Liver (tissue), 9 donors: ENCODE measurements around the gene KCNN3. TPM values are rescaled to one million over a fixed set of nuclear protein-coding genes. Genes with fewer than 3 reads are reported as not detected.

Source experiments
- DNase-seq: peaks from one replicate; pipeline ENCODE4 v3.0.0-alpha.2; 2017; ENCODE audit warnings: low spot score
- H3K27ac ChIP-seq, 2 donors: one replicate each; pipeline ENCODE4 v1.7.0; 2013; ENCODE audit warnings: inconsistent platforms in 2 of 2, low read length in 2 of 2, control low read depth in 1 of 2, low read depth in 1 of 2, mild to moderate bottlenecking in 1 of 2
- H3K27me3 ChIP-seq, 4 donors: one replicate each; pipeline versions ENCODE4 v1.6.1 to v1.7.0; 2013; ENCODE audit warnings: low read length in 3 of 4, inconsistent platforms in 1 of 4, mild to moderate bottlenecking in 1 of 4, moderate library complexity in 1 of 4; ENCODE audit not compliant: control insufficient read depth in 4 of 4, insufficient read depth in 4 of 4
- H3K36me3 ChIP-seq, 4 donors: one replicate each; pipeline versions ENCODE4 v1.6.1 to v1.7.0; 2013; ENCODE audit warnings: low read length in 3 of 4, mild to moderate bottlenecking in 3 of 4, low read depth in 1 of 4, moderate library complexity in 1 of 4; ENCODE audit not compliant: control insufficient read depth in 4 of 4, insufficient read depth in 3 of 4
- H3K4me1 ChIP-seq, 4 donors: one replicate each; pipeline versions ENCODE4 v1.6.1 to v1.7.0; 2013; ENCODE audit warnings: low read length in 3 of 4, mild to moderate bottlenecking in 3 of 4, moderate library complexity in 1 of 4; ENCODE audit not compliant: control insufficient read depth in 4 of 4, insufficient read depth in 4 of 4
- H3K4me3 ChIP-seq, 3 donors: one replicate each; pipeline versions ENCODE4 v1.6.1 to v1.7.0; 2013; ENCODE audit warnings: low read length in 3 of 3, control low read depth in 1 of 3, low read depth in 1 of 3, mild to moderate bottlenecking in 1 of 3
- H3K9ac ChIP-seq, 2 donors: one replicate each; pipeline ENCODE4 v1.7.0; 2013; ENCODE audit warnings: low read length in 2 of 2, mild to moderate bottlenecking in 2 of 2, moderate library complexity in 2 of 2, control low read depth in 1 of 2, low read depth in 1 of 2
- H3K9me3 ChIP-seq, 4 donors: one replicate each; pipeline versions ENCODE4 v1.6.1 to v1.7.0; 2013; ENCODE audit warnings: low read length in 3 of 4; ENCODE audit not compliant: control insufficient read depth in 4 of 4
- ATF3 ChIP-seq: IDR thresholded peaks from 2 replicates; pipeline ENCODE4 v1.6.1; 2016; ENCODE audit warnings: antibody characterized with exemption
- CTCF ChIP-seq: fragments of 150-350 bp; IDR thresholded peaks from 2 replicates; pipeline ENCODE4 v1.5.1; 2017; ENCODE audit warnings: improper control_type of control experiment, low read depth, low read length; ENCODE audit not compliant: missing input control
- EGR1 ChIP-seq, 2 donors: IDR thresholded peaks; 2 replicates each; pipeline ENCODE4 v1.6.1; 2016 to 2018; ENCODE audit warnings: antibody characterized with exemption in 2 of 2, low read depth in 2 of 2
- FOXA1 ChIP-seq: IDR thresholded peaks from 2 replicates; pipeline ENCODE4 v1.6.1; 2016; ENCODE audit warnings: antibody characterized with exemption
- FOXA2 ChIP-seq: IDR thresholded peaks from 2 replicates; pipeline ENCODE4 v1.6.1; 2016; ENCODE audit warnings: antibody characterized with exemption
- GABPA ChIP-seq, 2 donors: IDR thresholded peaks in 1 of 2; conservative IDR thresholded peaks in 1 of 2; 2 replicates each; pipeline ENCODE4 v1.6.1; 2016; ENCODE audit warnings: antibody characterized with exemption in 2 of 2, mild to moderate bottlenecking in 1 of 2, moderate library complexity in 1 of 2
- HNF4A ChIP-seq, 2 donors: conservative IDR thresholded peaks; 2 replicates each; pipeline ENCODE4 v1.6.1; 2016; ENCODE audit warnings: antibody characterized with exemption in 2 of 2, mild to moderate bottlenecking in 2 of 2
- HNF4G ChIP-seq: IDR thresholded peaks from 2 replicates; pipeline ENCODE4 v1.6.1; 2016; ENCODE audit warnings: antibody characterized with exemption
- JUND ChIP-seq, 2 donors: IDR thresholded peaks; 2 replicates each; pipeline ENCODE4 v1.6.1; 2016; ENCODE audit warnings: antibody characterized with exemption in 2 of 2
- MAX ChIP-seq: IDR thresholded peaks from 2 replicates; pipeline ENCODE4 v1.6.1; 2016; ENCODE audit warnings: antibody characterized with exemption
- NR2F2 ChIP-seq: IDR thresholded peaks from 2 replicates; pipeline ENCODE4 v1.6.1; 2016; ENCODE audit warnings: antibody characterized with exemption
- RAD21 ChIP-seq, 2 donors: IDR thresholded peaks; 2 replicates each; pipeline ENCODE4 v1.6.1; 2016; ENCODE audit warnings: antibody characterized with exemption in 2 of 2, mild to moderate bottlenecking in 2 of 2
- REST ChIP-seq: IDR thresholded peaks from 2 replicates; pipeline ENCODE4 v1.6.1; 2016; ENCODE audit warnings: antibody characterized with exemption, mild to moderate bottlenecking
- RXRA ChIP-seq, 2 donors: IDR thresholded peaks; 2 replicates each; pipeline ENCODE4 v1.6.1; 2017 to 2018; ENCODE audit warnings: antibody characterized with exemption in 2 of 2, mild to moderate bottlenecking in 1 of 2
- SP1 ChIP-seq: IDR thresholded peaks from 2 replicates; pipeline ENCODE4 v1.6.1; 2018; ENCODE audit warnings: antibody characterized with exemption, mild to moderate bottlenecking
- TAF1 ChIP-seq: conservative IDR thresholded peaks from 2 replicates; pipeline ENCODE4 v1.6.1; 2016; ENCODE audit warnings: antibody characterized with exemption, mild to moderate bottlenecking
- YY1 ChIP-seq: IDR thresholded peaks from 2 replicates; pipeline ENCODE4 v1.6.1; 2016; ENCODE audit warnings: antibody characterized with exemption, mild to moderate bottlenecking
- ZBTB33 ChIP-seq: IDR thresholded peaks from 2 replicates; pipeline ENCODE4 v1.6.1; 2016; ENCODE audit warnings: antibody characterized with exemption
- WGBS: extraction: QIAGEN DNeasy Blood & Tissue Kit; methylation state at CpG from one replicate; pipeline ENCODE4 v1.1.7; 2013; 5-methylcytosine and 5-hydroxymethylcytosine counted together
- polyA plus RNA-seq, 2 donors: library from polyadenylated mRNA; stranded (reverse) in 1 of 2; unstranded in 1 of 2; fragments of 200-250 nt in 1 of 2; fragments of >200 nt in 1 of 2; fragmentation: Nextera tagmentation in 1 of 2; extraction: Ambion mirVana in 1 of 2; gene quantifications; one replicate each; pipeline versions ENCODE4 v1.2.1 to v1.2.3, GENCODE V29; 2013 to 2015
- total RNA-seq, 2 donors: library from RNA; depleted of rRNA; stranded (reverse); fragments of >200 nt; gene quantifications; one replicate each; pipeline ENCODE4 v1.2.3, GENCODE V29; 2014
- donor health status: healthy.
- donor health status: healthy.
- donor health status: healthy.
- donor health status: healthy.
- donor health status: healthy.

KCNN3 gene
- total and polyA plus RNA-seq, 4 donors = 0.09 to 0.68 (median 0.15) TPM

- H3K27ac ChIP-seq = no peak overlapping the region
- no peak overlapping the region for H3K9ac ChIP-seq
- H3K4me3 ChIP-seq = no peak overlapping the region
- peaks cover 2 to 8% (median 4%) of the 10 kb centered on the region in 4 donors for H3K4me1 ChIP-seq
- DNase-seq = no peak
- no peaks in the 10 kb centered on the region for H3K36me3 ChIP-seq
- TF ChIP-seq RAD21 (IDR thresholded peaks at IDR 0.05) (no peak), JUND (IDR thresholded peaks at IDR 0.05) (no peak), SP1 (no peak), ZBTB33 (no peak), FOXA2 (no peak), EGR1 (IDR thresholded peaks at IDR 0.05; ENCODE audit: low read depth in 2 of 2) (no peak), NR2F2 (no peak), TAF1 (no peak), CTCF (no peak), FOXA1 (no peak), HNF4A (conservative IDR thresholded peaks at IDR 0.05) (no peak), YY1 (no peak), MAX (no peak), REST (no peak), HNF4G (no peak), GABPA (IDR thresholded peaks at IDR 0.05 in 1 of 2, conservative IDR thresholded peaks at IDR 0.05 in 1 of 2) (no peak), RXRA (IDR thresholded peaks at IDR 0.05) (no peak), ATF3 (no peak)
- 94% methylated on average over 6 of the region's 6 CpGs for WGBS
- H3K27me3 ChIP-seq = no peaks in the 10 kb centered on the region
- H3K9me3 ChIP-seq = no peaks in the 10 kb centered on the region
Measured at GRCh38 chr1:154758346-154758745, 111.7 kb downstream of the KCNN3 start.
